Caco-2 (cell line): ENCODE data around the gene DPPA3. TPM values are rescaled to one million over a fixed set of nuclear protein-coding genes. Genes with fewer than 3 reads are reported as not detected.
"Not testable (repeated sequence)": the region's sequence is repeated elsewhere in the genome, so short reads cannot be mapped to it uniquely, and the experiment has no call there.

ENCODE experiments used
- BruUV-seq: library from RNA; stranded (reverse); fragments of 400-500 nt; replicated peaks from 2 replicates; lab custom pipeline; 2021; lab: Mats Ljungman, UMichigan
- CTCF ChIA-PET: fragments of 300-600 bp; sonication (Branson Sonifier 250); formaldehyde crosslinking; loops from one replicate; lab custom pipeline; 2022; ENCODE audit warnings: antibody characterized with exemption; lab: Charles Lee
- POLR2A ChIA-PET: fragments of 300-600 bp; sonication (Branson Sonifier 250); formaldehyde crosslinking; loops from one replicate; lab custom pipeline; 2022; ENCODE audit warnings: antibody characterized with exemption; lab: Charles Lee
- DNase-seq, 2 experiments: peaks; one replicate each; pipeline versions ENCODE4 v3.0.0 to v3.0.0-alpha.2; 2020 to 2022
- H3K27me3 ChIP-seq: replicated peaks from 2 replicates; pipeline ENCODE4 v1.6.0; 2011; ENCODE audit warnings: low read length; ENCODE audit not compliant: control insufficient read depth, insufficient read depth
- H3K36me3 ChIP-seq: 2 replicates; pipeline ENCODE4 v1.5.1; 2011; ENCODE audit warnings: low read length; ENCODE audit not compliant: control insufficient read depth, insufficient read depth
- H3K4me1 ChIP-seq: fragments of 250-450 bp; sonication (Bioruptor Pico); 2 replicates; pipeline ENCODE4 v1.5.1; 2020; ENCODE audit warnings: mild to moderate bottlenecking
- H3K4me3 ChIP-seq: 2 replicates; pipeline ENCODE4 v1.5.1; 2011; ENCODE audit warnings: low read depth, mild to moderate bottlenecking, control low read depth, low read length
- H3K9me3 ChIP-seq: fragments of 250-450 bp; sonication (Bioruptor Pico); 2 replicates; pipeline ENCODE4 v1.5.1; 2020; ENCODE audit warnings: mild to moderate bottlenecking, moderate library complexity
- H3K27ac Mint-ChIP-seq: one replicate; pipeline ENCODE4 v1.8.0; 2022; ENCODE audit warnings: mixed read lengths; ENCODE audit not compliant: unreplicated experiment
- H3K27me3 Mint-ChIP-seq: one replicate; pipeline ENCODE4 v1.8.0; 2022; ENCODE audit warnings: mixed read lengths; ENCODE audit not compliant: insufficient read depth, unreplicated experiment
- H3K36me3 Mint-ChIP-seq: one replicate; pipeline ENCODE4 v1.8.0; 2022; ENCODE audit warnings: mild to moderate bottlenecking, mixed read lengths; ENCODE audit not compliant: insufficient read depth, unreplicated experiment
- H3K4me1 Mint-ChIP-seq: one replicate; pipeline ENCODE4 v1.8.0; 2022; ENCODE audit warnings: low read depth, mixed read lengths; ENCODE audit not compliant: unreplicated experiment
- H3K4me3 Mint-ChIP-seq: one replicate; pipeline ENCODE4 v1.8.0; 2022; ENCODE audit warnings: mild to moderate bottlenecking, moderate library complexity, mixed read lengths; ENCODE audit not compliant: unreplicated experiment
- H3K9me3 Mint-ChIP-seq: one replicate; pipeline ENCODE4 v1.8.0; 2022; ENCODE audit warnings: mixed read lengths; ENCODE audit not compliant: unreplicated experiment
- intact Hi-C: fragments of 100-400 bp; cut with micrococcal nuclease; formaldehyde crosslinking; loops from one replicate; pipeline ENCODE4 v1.10.0; 2022; ENCODE audit not compliant: unreplicated experiment
- total RNA-seq: library from RNA; stranded (reverse); gene quantifications from 2 replicates; pipeline ENCODE4 v1.2.3, GENCODE V29; 2022
- TF ChIP-seq, protein P1 (sequence below), 2 experiments: fragments of 200-600 bp in 1 of 2; IDR thresholded peaks; 1 replicate in 1 of 2; 2 replicates in 1 of 2; pipeline versions ENCODE4 v1.5.1 to v1.8.0; 2011 to 2022; ENCODE audit warnings: antibody characterized with exemption in 1 of 2, control low read depth in 1 of 2, inconsistent platforms in 1 of 2, low read depth in 1 of 2, low read length in 1 of 2, mild to moderate bottlenecking in 1 of 2, moderate library complexity in 1 of 2; ENCODE audit not compliant: insufficient read depth in 1 of 2, severe bottlenecking in 1 of 2, unreplicated experiment in 1 of 2

DPPA3 gene
- total RNA-seq, 1 experiment from 2014 or later, result 31.8 TPM

DNA sequence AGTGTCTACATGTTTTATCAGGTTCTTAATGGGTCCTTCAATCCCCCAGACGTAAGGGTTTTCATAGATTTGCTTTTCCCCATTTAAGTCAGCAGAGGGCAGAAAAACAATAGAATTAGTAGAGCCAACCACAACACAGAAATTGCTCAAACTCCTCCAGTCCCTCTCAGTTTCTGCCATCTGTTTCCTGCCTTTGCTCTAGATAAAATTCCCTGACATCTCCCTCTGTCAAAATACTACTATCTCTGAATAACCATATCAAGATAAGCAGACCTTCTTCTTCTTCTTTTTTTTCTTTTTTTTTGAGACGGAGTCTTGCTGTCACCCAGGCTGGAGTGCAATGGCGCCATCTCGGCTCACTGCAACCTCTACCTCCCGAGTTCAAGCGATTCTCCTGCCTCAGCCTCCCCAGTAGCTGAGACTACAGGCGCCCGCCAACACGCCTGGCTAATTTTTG lies 33.8 kb upstream of the DPPA3 start:
- H3K9me3 ChIP-seq, H3K27me3 Mint-ChIP-seq, H3K36me3 ChIP-seq, H3K27me3 ChIP-seq, H3K36me3 Mint-ChIP-seq, H3K4me3 ChIP-seq, BruUV-seq, POLR2A ChIA-PET, H3K9me3 Mint-ChIP-seq: not testable (repeated sequence)
- Mint-ChIP-seq H3K27ac (peak overlapping the region; percentile 11), H3K4me1 (peaks cover 23% of the 10 kb centered on the region), H3K4me3 (peak overlapping the region; percentile 25)
- intact Hi-C loops, result loop anchor here (1.0 to 5.0 kb wide), 4 partner anchors 28 to 230 kb away; no protein-coding TSS in a partner anchor
- CTCF ChIA-PET, result interaction anchor here (2.6 kb wide), 1 partner anchor 129 kb away, joined by 16 read pairs; no protein-coding TSS in a partner anchor
- DNase-seq, result peak; percentile 56 to 72
- TF ChIP-seq, protein P1, sequence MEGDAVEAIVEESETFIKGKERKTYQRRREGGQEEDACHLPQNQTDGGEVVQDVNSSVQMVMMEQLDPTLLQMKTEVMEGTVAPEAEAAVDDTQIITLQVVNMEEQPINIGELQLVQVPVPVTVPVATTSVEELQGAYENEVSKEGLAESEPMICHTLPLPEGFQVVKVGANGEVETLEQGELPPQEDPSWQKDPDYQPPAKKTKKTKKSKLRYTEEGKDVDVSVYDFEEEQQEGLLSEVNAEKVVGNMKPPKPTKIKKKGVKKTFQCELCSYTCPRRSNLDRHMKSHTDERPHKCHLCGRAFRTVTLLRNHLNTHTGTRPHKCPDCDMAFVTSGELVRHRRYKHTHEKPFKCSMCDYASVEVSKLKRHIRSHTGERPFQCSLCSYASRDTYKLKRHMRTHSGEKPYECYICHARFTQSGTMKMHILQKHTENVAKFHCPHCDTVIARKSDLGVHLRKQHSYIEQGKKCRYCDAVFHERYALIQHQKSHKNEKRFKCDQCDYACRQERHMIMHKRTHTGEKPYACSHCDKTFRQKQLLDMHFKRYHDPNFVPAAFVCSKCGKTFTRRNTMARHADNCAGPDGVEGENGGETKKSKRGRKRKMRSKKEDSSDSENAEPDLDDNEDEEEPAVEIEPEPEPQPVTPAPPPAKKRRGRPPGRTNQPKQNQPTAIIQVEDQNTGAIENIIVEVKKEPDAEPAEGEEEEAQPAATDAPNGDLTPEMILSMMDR (IDR thresholded peaks at IDR 0.05; ENCODE audit: insufficient read depth in 1 of 2, low read depth in 1 of 2, low read length in 1 of 2, severe bottlenecking in 1 of 2, unreplicated experiment in 1 of 2), result peak; percentile 65 to 81
- peaks cover 30% of the 10 kb centered on the region for H3K4me1 ChIP-seq

DNA sequence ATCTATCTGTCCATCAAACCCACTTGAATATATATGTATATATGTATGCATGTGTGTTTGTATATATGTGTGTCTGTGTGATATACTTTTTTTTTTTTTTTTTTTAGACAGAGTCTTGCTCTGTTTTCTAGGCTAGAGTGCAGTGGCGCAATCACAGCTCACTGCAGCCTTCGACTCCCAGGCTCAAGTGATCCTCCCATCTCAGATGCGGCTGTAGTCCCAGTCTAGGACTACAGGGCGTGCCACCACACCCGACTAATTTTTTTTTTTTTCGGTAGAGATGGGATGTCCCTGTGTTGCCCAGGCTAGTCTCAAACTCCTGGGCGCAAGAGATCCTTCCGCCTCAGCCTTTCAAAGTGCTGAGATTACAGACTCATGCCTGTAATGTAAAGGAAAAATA lies 32.5 kb upstream of the DPPA3 start:
- BruUV-seq, result no TSS peak
- Histone ChIP-seq H3K9me3 (no peaks in the 10 kb centered on the region), H3K36me3 (no peaks in the 10 kb centered on the region; the same call in 1 of the 2 replicates), H3K4me3 (no peak overlapping the region), H3K4me1 (peaks cover 30% of the 10 kb centered on the region), H3K27me3 (no peaks in the 10 kb centered on the region)
- ChIA-PET POLR2A (interaction anchor here (0.6 kb wide), 1 partner anchor 164 kb away, joined by 5 read pairs; no protein-coding TSS in a partner anchor), CTCF (interaction anchor here (0.6 to 2.6 kb wide), 11 partner anchors 18 to 255 kb away, joined by 3 to 16 read pairs (median 3); no protein-coding TSS in a partner anchor)
- Mint-ChIP-seq H3K36me3 (no peaks in the 10 kb centered on the region), H3K27ac (peak overlapping the region; percentile 11), H3K27me3 (no peaks in the 10 kb centered on the region), H3K4me3 (no peak overlapping the region), H3K9me3 (no peaks in the 10 kb centered on the region), H3K4me1 (peaks cover 23% of the 10 kb centered on the region)
- DNase-seq, result peak; percentile 67 to 68
- TF ChIP-seq, protein P1 (IDR thresholded peaks at IDR 0.05; ENCODE audit: insufficient read depth in 1 of 2, low read depth in 1 of 2, low read length in 1 of 2, severe bottlenecking in 1 of 2, unreplicated experiment in 1 of 2), result peak in 1 of 2 experiments; percentile 43
- intact Hi-C loops, result loop anchor here (5.0 kb wide), 1 partner anchor 229 kb away; no protein-coding TSS in a partner anchor

DNA sequence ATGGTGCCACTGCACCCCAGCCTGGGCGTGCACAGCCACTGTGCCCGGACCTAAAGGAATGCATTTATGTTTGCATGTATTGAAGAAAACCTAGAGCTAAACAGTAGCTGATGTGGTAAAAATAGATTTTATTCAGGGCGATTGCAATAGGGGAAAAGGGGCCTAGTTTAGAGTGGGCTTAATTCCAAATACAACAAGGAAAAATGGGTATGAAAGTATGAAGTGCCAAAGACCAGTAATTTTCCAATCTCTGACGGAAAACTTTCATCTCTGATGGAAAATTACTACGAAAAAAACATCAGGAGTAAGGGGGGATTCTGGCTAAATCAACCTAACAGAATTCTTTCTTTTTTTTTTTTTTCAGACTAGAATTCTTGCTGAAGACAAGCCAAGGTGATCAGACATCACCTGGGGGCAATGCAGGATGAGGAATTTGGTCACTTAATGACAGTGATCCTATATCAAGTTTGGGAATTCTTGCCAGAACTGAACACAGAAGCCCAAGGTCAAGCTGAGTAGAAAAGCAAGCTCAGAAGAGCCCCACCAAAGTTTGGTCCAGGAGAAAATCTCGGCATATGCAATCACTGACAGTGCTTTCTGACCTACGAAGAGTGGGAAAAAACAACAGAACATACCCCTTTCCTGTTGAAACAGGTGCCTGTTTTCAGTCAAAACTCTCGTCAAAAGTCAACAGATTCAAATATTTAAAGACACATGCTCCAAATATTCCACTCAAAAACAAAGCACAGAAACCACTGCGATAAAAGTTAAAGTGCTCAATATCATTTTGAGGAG lies 31.8 kb upstream of the DPPA3 start:
- Histone ChIP-seq H3K4me3 (no peak overlapping the region), H3K36me3 (no peaks in the 10 kb centered on the region; the same call in 1 of the 2 replicates), H3K4me1 (peaks cover 30% of the 10 kb centered on the region), H3K9me3 (no peaks in the 10 kb centered on the region), H3K27me3 (no peaks in the 10 kb centered on the region)
- Mint-ChIP-seq H3K4me1 (peaks cover 23% of the 10 kb centered on the region), H3K36me3 (no peaks in the 10 kb centered on the region), H3K27me3 (no peaks in the 10 kb centered on the region), H3K4me3 (no peak overlapping the region), H3K27ac (peak overlapping the region; percentile 11), H3K9me3 (no peaks in the 10 kb centered on the region)
- TF ChIP-seq, protein P1 (IDR thresholded peaks at IDR 0.05; ENCODE audit: insufficient read depth in 1 of 2, low read depth in 1 of 2, low read length in 1 of 2, severe bottlenecking in 1 of 2, unreplicated experiment in 1 of 2), result no peak
- DNase-seq, result no peak
- no TSS peak for BruUV-seq
- intact Hi-C loops, result loop anchor here (5.0 kb wide), 1 partner anchor 228 kb away; no protein-coding TSS in a partner anchor
- POLR2A ChIA-PET, result interaction anchor here (0.6 to 1.0 kb wide), 2 partner anchors 26 to 163 kb away, joined by 3 to 5 read pairs; no protein-coding TSS in a partner anchor
- CTCF ChIA-PET, result interaction anchor here (0.5 to 2.6 kb wide), 11 partner anchors 11 to 331 kb away, joined by 3 to 16 read pairs (median 3); no protein-coding TSS in a partner anchor
